PFSK-1 (cell line): ENCODE measurements around the gene ADGRG7.

ENCODE experiments used
- FOXP2 ChIP-seq: optimal IDR thresholded peaks from 2 replicates; pipeline ENCODE3; 2011; ENCODE audit warnings: borderline replicate concordance, control low read depth, inconsistent platforms; ENCODE audit not compliant: insufficient read depth; ENCODE audit errors: extremely low read length, extremely low read depth
- POLR2AphosphoS5 ChIP-seq: IDR thresholded peaks from 2 replicates; pipeline ENCODE4 v1.6.1; 2012; ENCODE audit warnings: low read depth, mild to moderate bottlenecking, control low read depth, low read length, moderate library complexity
- REST ChIP-seq, 2 experiments: IDR thresholded peaks; 2 replicates each; pipeline versions ENCODE4 v1.6.1 to v1.8.0; 2011 to 2012; ENCODE audit warnings: low read depth in 2 of 2, low read length in 2 of 2, control low read depth in 1 of 2, inconsistent platforms in 1 of 2, mild to moderate bottlenecking in 1 of 2, moderate library complexity in 1 of 2; ENCODE audit not compliant: insufficient read depth in 1 of 2
- SIN3A ChIP-seq: IDR thresholded peaks from 2 replicates; pipeline ENCODE4 v1.6.1; 2012; ENCODE audit warnings: mild to moderate bottlenecking, low read length, moderate library complexity, borderline replicate concordance; ENCODE audit not compliant: insufficient read depth
- TAF1 ChIP-seq: IDR thresholded peaks from 2 replicates; pipeline ENCODE4 v1.6.1; 2012; ENCODE audit warnings: low read length, control low read depth, borderline replicate concordance; ENCODE audit not compliant: insufficient read depth

Gene ADGRG7

DNA sequence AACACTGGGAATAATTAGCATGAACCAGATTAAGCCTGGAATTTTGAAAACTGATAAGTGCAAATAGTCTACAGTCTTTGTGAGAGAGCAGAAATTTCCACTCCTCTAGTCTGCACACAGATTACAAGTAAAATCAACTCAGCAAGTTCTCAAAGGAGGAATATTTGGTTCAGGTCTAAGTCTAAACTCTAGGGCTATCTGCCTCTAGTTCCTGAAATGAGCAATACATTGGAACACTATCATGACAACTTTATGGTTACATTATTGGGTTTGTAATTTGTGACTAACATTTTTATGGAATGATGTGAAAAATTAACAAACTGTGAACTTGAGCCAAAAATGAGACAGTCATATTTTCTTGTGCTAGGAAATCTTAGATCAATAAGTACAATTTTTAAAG, 30.8 kb upstream of the ADGRG7 start:
- TF ChIP-seq SIN3A, result no peak
- TF ChIP-seq TAF1, result no peak
- no peak for TF ChIP-seq FOXP2
- no peak for TF ChIP-seq REST (IDR thresholded peaks at IDR 0.05; ENCODE audit: insufficient read depth in 1 of 2, low read depth in 2 of 2, low read length in 2 of 2)
- no peak for TF ChIP-seq POLR2AphosphoS5

- TF ChIP-seq POLR2AphosphoS5 (no peak), FOXP2 (no peak), REST (IDR thresholded peaks at IDR 0.05; ENCODE audit: insufficient read depth in 1 of 2, low read depth in 2 of 2, low read length in 2 of 2) (no peak)
Measured at GRCh38 chr3:100580147-100580546, 29.3 kb upstream of the ADGRG7 start.

- no peak for TF ChIP-seq FOXP2
- no peak for TF ChIP-seq TAF1
- no peak for TF ChIP-seq REST (IDR thresholded peaks at IDR 0.05; ENCODE audit: insufficient read depth in 1 of 2, low read depth in 2 of 2, low read length in 2 of 2)
- no peak for TF ChIP-seq SIN3A
- no peak for TF ChIP-seq POLR2AphosphoS5
Measured at GRCh38 chr3:100581650-100582049, 27.8 kb upstream of the ADGRG7 start.

DNA sequence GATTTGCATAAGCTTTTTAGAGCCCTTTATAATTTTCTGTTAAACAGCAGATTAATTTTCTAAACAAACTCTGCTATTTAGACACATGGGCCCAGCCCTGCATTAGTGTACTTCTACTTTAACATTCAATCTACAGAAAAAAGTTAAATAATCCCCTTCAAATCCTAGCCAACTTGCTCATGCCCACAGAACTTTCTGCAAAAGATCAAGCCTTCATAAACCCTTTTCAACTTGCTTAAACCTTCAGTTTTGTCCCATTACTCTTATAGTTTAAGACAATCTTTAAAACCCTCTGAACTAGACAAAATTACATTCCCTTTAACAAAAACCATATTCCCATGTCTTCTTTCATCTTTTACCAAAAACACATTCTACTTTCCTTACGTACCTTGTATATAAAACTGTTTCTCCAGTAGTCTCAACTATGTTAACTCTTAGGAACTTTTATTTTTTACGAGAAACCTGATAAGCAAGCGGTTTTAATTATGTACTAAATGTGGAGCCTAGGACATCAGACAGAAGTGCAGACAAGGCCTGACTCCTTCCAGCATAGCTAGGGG, 25.2 kb upstream of the ADGRG7 start:
- TF ChIP-seq TAF1 (no peak), FOXP2 (no peak), POLR2AphosphoS5 (no peak), SIN3A (no peak), REST (IDR thresholded peaks at IDR 0.05; ENCODE audit: insufficient read depth in 1 of 2, low read depth in 2 of 2, low read length in 2 of 2) (no peak)

GRCh38 chr3:100586832-100587231, 22.6 kb upstream of the ADGRG7 start:
- TF ChIP-seq TAF1 (no peak), POLR2AphosphoS5 (no peak), SIN3A (no peak), REST (IDR thresholded peaks at IDR 0.05; ENCODE audit: insufficient read depth in 1 of 2, low read depth in 2 of 2, low read length in 2 of 2) (no peak), FOXP2 (no peak)
